Caco-2 (cell line): ENCODE results near the gene ZBTB16. TPM values are rescaled to one million over a fixed set of nuclear protein-coding genes. Genes with fewer than 3 reads are reported as not detected.

Experiments used
- BruUV-seq: library from RNA; stranded (reverse); fragments of 400-500 nt; replicated peaks from 2 replicates; lab custom pipeline; 2021; lab: Mats Ljungman, UMichigan
- CTCF ChIA-PET: fragments of 300-600 bp; sonication (Branson Sonifier 250); formaldehyde crosslinking; loops from one replicate; lab custom pipeline; 2022; ENCODE audit warnings: antibody characterized with exemption; lab: Charles Lee
- POLR2A ChIA-PET: fragments of 300-600 bp; sonication (Branson Sonifier 250); formaldehyde crosslinking; loops from one replicate; lab custom pipeline; 2022; ENCODE audit warnings: antibody characterized with exemption; lab: Charles Lee
- DNase-seq, 2 experiments: peaks; one replicate each; pipeline versions ENCODE4 v3.0.0 to v3.0.0-alpha.2; 2020 to 2022
- H3K27me3 ChIP-seq: replicated peaks from 2 replicates; pipeline ENCODE4 v1.6.0; 2011; ENCODE audit warnings: low read length; ENCODE audit not compliant: control insufficient read depth, insufficient read depth
- H3K36me3 ChIP-seq: 2 replicates; pipeline ENCODE4 v1.5.1; 2011; ENCODE audit warnings: low read length; ENCODE audit not compliant: control insufficient read depth, insufficient read depth
- H3K4me1 ChIP-seq: fragments of 250-450 bp; sonication (Bioruptor Pico); 2 replicates; pipeline ENCODE4 v1.5.1; 2020; ENCODE audit warnings: mild to moderate bottlenecking
- H3K4me3 ChIP-seq: 2 replicates; pipeline ENCODE4 v1.5.1; 2011; ENCODE audit warnings: low read depth, mild to moderate bottlenecking, control low read depth, low read length
- H3K9me3 ChIP-seq: fragments of 250-450 bp; sonication (Bioruptor Pico); 2 replicates; pipeline ENCODE4 v1.5.1; 2020; ENCODE audit warnings: mild to moderate bottlenecking, moderate library complexity
- H3K27ac Mint-ChIP-seq: one replicate; pipeline ENCODE4 v1.8.0; 2022; ENCODE audit warnings: mixed read lengths; ENCODE audit not compliant: unreplicated experiment
- H3K27me3 Mint-ChIP-seq: one replicate; pipeline ENCODE4 v1.8.0; 2022; ENCODE audit warnings: mixed read lengths; ENCODE audit not compliant: insufficient read depth, unreplicated experiment
- H3K36me3 Mint-ChIP-seq: one replicate; pipeline ENCODE4 v1.8.0; 2022; ENCODE audit warnings: mild to moderate bottlenecking, mixed read lengths; ENCODE audit not compliant: insufficient read depth, unreplicated experiment
- H3K4me1 Mint-ChIP-seq: one replicate; pipeline ENCODE4 v1.8.0; 2022; ENCODE audit warnings: low read depth, mixed read lengths; ENCODE audit not compliant: unreplicated experiment
- H3K4me3 Mint-ChIP-seq: one replicate; pipeline ENCODE4 v1.8.0; 2022; ENCODE audit warnings: mild to moderate bottlenecking, moderate library complexity, mixed read lengths; ENCODE audit not compliant: unreplicated experiment
- H3K9me3 Mint-ChIP-seq: one replicate; pipeline ENCODE4 v1.8.0; 2022; ENCODE audit warnings: mixed read lengths; ENCODE audit not compliant: unreplicated experiment
- CTCF ChIP-seq, 2 experiments: fragments of 200-600 bp in 1 of 2; IDR thresholded peaks; 1 replicate in 1 of 2; 2 replicates in 1 of 2; pipeline versions ENCODE4 v1.5.1 to v1.8.0; 2011 to 2022; ENCODE audit warnings: antibody characterized with exemption in 1 of 2, control low read depth in 1 of 2, inconsistent platforms in 1 of 2, low read depth in 1 of 2, low read length in 1 of 2, mild to moderate bottlenecking in 1 of 2, moderate library complexity in 1 of 2; ENCODE audit not compliant: insufficient read depth in 1 of 2, severe bottlenecking in 1 of 2, unreplicated experiment in 1 of 2
- intact Hi-C: fragments of 100-400 bp; cut with micrococcal nuclease; formaldehyde crosslinking; loops from one replicate; pipeline ENCODE4 v1.10.0; 2022; ENCODE audit not compliant: unreplicated experiment
- total RNA-seq: library from RNA; stranded (reverse); gene quantifications from 2 replicates; pipeline ENCODE4 v1.2.3, GENCODE V29; 2022

ZBTB16 gene
- total RNA-seq, 1 experiment from 2014 or later, result 12.7 TPM

GRCh38 chr11:114079511-114080065, 20.1 kb downstream of the ZBTB16 start:
- POLR2A ChIA-PET, result no interaction called here
- Mint-ChIP-seq H3K27ac (peak overlapping the region; percentile 90), H3K4me3 (no peak overlapping the region), H3K4me1 (peaks cover 57% of the 10 kb centered on the region), H3K36me3 (peaks cover 6% of the 10 kb centered on the region), H3K9me3 (no peaks in the 10 kb centered on the region), H3K27me3 (no peaks in the 10 kb centered on the region)
- intact Hi-C loops, result no loop called here
- TF ChIP-seq CTCF (IDR thresholded peaks at IDR 0.05; ENCODE audit: insufficient read depth in 1 of 2, low read depth in 1 of 2, low read length in 1 of 2, severe bottlenecking in 1 of 2, unreplicated experiment in 1 of 2), result no peak
- DNase-seq, result no peak
- no peaks in the 10 kb centered on the region for H3K27me3 ChIP-seq
- BruUV-seq, result no TSS peak
- CTCF ChIA-PET, result no interaction called here
- peaks cover 75% of the 10 kb centered on the region for H3K4me1 ChIP-seq
- no peaks in the 10 kb centered on the region for H3K9me3 ChIP-seq
- H3K4me3 ChIP-seq, result no peak overlapping the region
- no peaks in the 10 kb centered on the region for H3K36me3 ChIP-seq

GRCh38 chr11:114080219-114080618, 20.7 kb downstream of the ZBTB16 start:
- no peak overlapping the region for H3K4me3 ChIP-seq
- Mint-ChIP-seq H3K27ac (peak overlapping the region; percentile 90), H3K4me1 (peaks cover 58% of the 10 kb centered on the region), H3K36me3 (peaks cover 6% of the 10 kb centered on the region), H3K4me3 (no peak overlapping the region), H3K9me3 (no peaks in the 10 kb centered on the region), H3K27me3 (no peaks in the 10 kb centered on the region)
- no peaks in the 10 kb centered on the region for H3K9me3 ChIP-seq
- ChIA-PET POLR2A (no interaction called here), CTCF (no interaction called here)
- peaks cover 79% of the 10 kb centered on the region for H3K4me1 ChIP-seq
- DNase-seq, result no peak
- no peak for TF ChIP-seq CTCF (IDR thresholded peaks at IDR 0.05; ENCODE audit: insufficient read depth in 1 of 2, low read depth in 1 of 2, low read length in 1 of 2, severe bottlenecking in 1 of 2, unreplicated experiment in 1 of 2)
- no peaks in the 10 kb centered on the region for H3K36me3 ChIP-seq
- intact Hi-C loops, result no loop called here
- no TSS peak for BruUV-seq
- no peaks in the 10 kb centered on the region for H3K27me3 ChIP-seq

- Histone ChIP-seq H3K27me3 (no peaks in the 10 kb centered on the region), H3K4me3 (no peak overlapping the region), H3K36me3 (no peaks in the 10 kb centered on the region), H3K9me3 (no peaks in the 10 kb centered on the region), H3K4me1 (peaks cover 80% of the 10 kb centered on the region)
- DNase-seq, result no peak
- H3K27me3 Mint-ChIP-seq, result no peaks in the 10 kb centered on the region
- peaks cover 6% of the 10 kb centered on the region for H3K36me3 Mint-ChIP-seq
- H3K27ac Mint-ChIP-seq, result no peak overlapping the region
- TF ChIP-seq CTCF (IDR thresholded peaks at IDR 0.05; ENCODE audit: insufficient read depth in 1 of 2, low read depth in 1 of 2, low read length in 1 of 2, severe bottlenecking in 1 of 2, unreplicated experiment in 1 of 2), result no peak
- ChIA-PET CTCF (interaction anchor here (0.9 kb wide), 1 partner anchor 54 kb away, joined by 3 read pairs; no protein-coding TSS in a partner anchor), POLR2A (no interaction called here)
- no peaks in the 10 kb centered on the region for H3K9me3 Mint-ChIP-seq
- intact Hi-C loops, result no loop called here
- no TSS peak for BruUV-seq
- no peak overlapping the region for H3K4me3 Mint-ChIP-seq
- peaks cover 61% of the 10 kb centered on the region for H3K4me1 Mint-ChIP-seq
Observed at GRCh38 chr11:114080769-114081168, 21.3 kb downstream of the ZBTB16 start.
